Liver (tissue), 3 donors: ENCODE measurements around the gene EFCAB7.

Experiments
- ATF3 ChIP-seq: IDR thresholded peaks from 2 replicates; pipeline ENCODE4 v1.6.1; 2016; ENCODE audit warnings: antibody characterized with exemption
- CTCF ChIP-seq: fragments of 150-350 bp; IDR thresholded peaks from 2 replicates; pipeline ENCODE4 v1.5.1; 2017; ENCODE audit warnings: improper control_type of control experiment, low read depth, low read length; ENCODE audit not compliant: missing input control
- EGR1 ChIP-seq, 2 donors: IDR thresholded peaks; 2 replicates each; pipeline ENCODE4 v1.6.1; 2016 to 2018; ENCODE audit warnings: antibody characterized with exemption in 2 of 2, low read depth in 2 of 2
- GABPA ChIP-seq, 2 donors: IDR thresholded peaks in 1 of 2; conservative IDR thresholded peaks in 1 of 2; 2 replicates each; pipeline ENCODE4 v1.6.1; 2016; ENCODE audit warnings: antibody characterized with exemption in 2 of 2, mild to moderate bottlenecking in 1 of 2, moderate library complexity in 1 of 2
- HNF4A ChIP-seq, 2 donors: conservative IDR thresholded peaks; 2 replicates each; pipeline ENCODE4 v1.6.1; 2016; ENCODE audit warnings: antibody characterized with exemption in 2 of 2, mild to moderate bottlenecking in 2 of 2
- HNF4G ChIP-seq: IDR thresholded peaks from 2 replicates; pipeline ENCODE4 v1.6.1; 2016; ENCODE audit warnings: antibody characterized with exemption
- JUND ChIP-seq, 2 donors: IDR thresholded peaks; 2 replicates each; pipeline ENCODE4 v1.6.1; 2016; ENCODE audit warnings: antibody characterized with exemption in 2 of 2
- MAX ChIP-seq: IDR thresholded peaks from 2 replicates; pipeline ENCODE4 v1.6.1; 2016; ENCODE audit warnings: antibody characterized with exemption
- RAD21 ChIP-seq, 2 donors: IDR thresholded peaks; 2 replicates each; pipeline ENCODE4 v1.6.1; 2016; ENCODE audit warnings: antibody characterized with exemption in 2 of 2, mild to moderate bottlenecking in 2 of 2
- REST ChIP-seq: IDR thresholded peaks from 2 replicates; pipeline ENCODE4 v1.6.1; 2016; ENCODE audit warnings: antibody characterized with exemption, mild to moderate bottlenecking
- SP1 ChIP-seq: IDR thresholded peaks from 2 replicates; pipeline ENCODE4 v1.6.1; 2018; ENCODE audit warnings: antibody characterized with exemption, mild to moderate bottlenecking
- TAF1 ChIP-seq: conservative IDR thresholded peaks from 2 replicates; pipeline ENCODE4 v1.6.1; 2016; ENCODE audit warnings: antibody characterized with exemption, mild to moderate bottlenecking
- YY1 ChIP-seq: IDR thresholded peaks from 2 replicates; pipeline ENCODE4 v1.6.1; 2016; ENCODE audit warnings: antibody characterized with exemption, mild to moderate bottlenecking
- ZBTB33 ChIP-seq: IDR thresholded peaks from 2 replicates; pipeline ENCODE4 v1.6.1; 2016; ENCODE audit warnings: antibody characterized with exemption
- donor health status: healthy.
- donor health status: healthy.

GRCh38 chr1:63523738-63524137 is 413 bp downstream of the EFCAB7 start:
- TF ChIP-seq JUND (IDR thresholded peaks at IDR 0.05) (no peak), ZBTB33 (no peak), RAD21 (IDR thresholded peaks at IDR 0.05) (no peak), HNF4A (conservative IDR thresholded peaks at IDR 0.05) (no peak), MAX (no peak), CTCF (no peak), EGR1 (IDR thresholded peaks at IDR 0.05; ENCODE audit: low read depth in 2 of 2) (no peak), REST (no peak), TAF1 (no peak), YY1 (no peak), HNF4G (no peak), ATF3 (no peak), GABPA (IDR thresholded peaks at IDR 0.05 in 1 of 2, conservative IDR thresholded peaks at IDR 0.05 in 1 of 2) (no peak), SP1 (no peak)
